CD4-positive, alpha-beta T cell treated with Interleukin-17A for 4 hours (primary cell): Measurements from ENCODE around the gene DUOX1.
"Not testable (repeated sequence)": the region's sequence is repeated elsewhere in the genome, so short reads cannot be mapped to it uniquely, and the experiment has no call there.

Experiments used
- DNase-seq: peaks from one replicate; pipeline ENCODE4 v3.0.0-alpha.2; 2020; ENCODE audit warnings: mixed read lengths

DUOX1 gene

DNA sequence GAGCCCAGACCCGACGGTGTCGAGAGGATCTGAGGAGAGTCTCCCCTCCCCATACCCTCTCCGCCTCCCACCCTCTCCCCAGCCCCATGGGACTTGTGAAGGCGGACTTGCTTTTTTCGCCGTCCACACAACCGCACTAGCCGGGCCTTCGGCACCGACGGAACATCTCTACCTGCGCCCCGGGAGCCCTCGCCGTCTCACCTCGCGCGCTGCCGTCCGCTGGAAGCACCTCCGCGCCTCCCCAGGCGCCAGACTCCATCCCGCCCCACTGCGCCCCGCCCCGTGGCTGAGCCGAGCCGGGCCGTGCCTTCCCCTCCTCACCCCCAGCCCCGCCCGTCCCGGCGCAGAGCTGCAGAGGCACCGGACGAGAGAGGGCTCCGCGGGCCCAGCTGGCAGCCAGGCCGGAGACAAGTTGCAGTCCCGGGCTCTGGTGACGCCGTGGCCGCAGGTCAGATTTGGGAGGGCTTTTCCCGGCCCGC, at the start of gene DUOX1, which contains the start of gene DUOXA1:
DUOX1 (plus strand) TSS at position 344 of the 479 bp plus-strand sequence. CDS start 1,973 bp downstream, outside the sequence.
DUOXA1 (minus strand) TSS at position 229 of the 479 bp plus-strand sequence. CDS start 6,865 bp downstream, outside the sequence.
- peak; percentile 48 for DNase-seq

- DNase-seq: not testable (repeated sequence)
These were observed 49.2 kb upstream of the DUOX1 start for GRCh38 chr15:45080593-45080992.

GRCh38 chr15:45082412-45082811, 47.4 kb upstream of the DUOX1 start:
- DNase-seq: not testable (repeated sequence)

DNA sequence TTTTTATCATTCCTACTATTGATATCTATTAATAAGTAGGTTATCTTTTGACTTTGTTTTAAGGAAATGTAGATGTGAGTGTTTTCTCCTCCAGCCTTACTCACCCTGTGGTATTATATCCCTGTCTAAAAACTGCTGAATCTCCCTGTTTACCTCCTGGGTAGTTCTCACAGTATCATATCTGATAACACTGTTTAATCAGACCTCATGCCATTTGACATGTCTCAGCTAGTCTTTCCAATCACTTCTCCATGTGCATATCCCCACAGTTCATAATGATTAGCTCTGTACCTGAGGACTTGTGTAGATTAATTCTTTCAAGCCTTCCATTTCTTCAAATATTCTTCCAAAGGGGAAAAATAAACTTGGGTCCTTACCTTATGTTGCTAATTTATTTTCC, 46.6 kb upstream of the DUOX1 start:
- no peak for DNase-seq

GRCh38 chr15:45084163-45084562, 45.6 kb upstream of the DUOX1 start:
- DNase-seq: no peak

DNA sequence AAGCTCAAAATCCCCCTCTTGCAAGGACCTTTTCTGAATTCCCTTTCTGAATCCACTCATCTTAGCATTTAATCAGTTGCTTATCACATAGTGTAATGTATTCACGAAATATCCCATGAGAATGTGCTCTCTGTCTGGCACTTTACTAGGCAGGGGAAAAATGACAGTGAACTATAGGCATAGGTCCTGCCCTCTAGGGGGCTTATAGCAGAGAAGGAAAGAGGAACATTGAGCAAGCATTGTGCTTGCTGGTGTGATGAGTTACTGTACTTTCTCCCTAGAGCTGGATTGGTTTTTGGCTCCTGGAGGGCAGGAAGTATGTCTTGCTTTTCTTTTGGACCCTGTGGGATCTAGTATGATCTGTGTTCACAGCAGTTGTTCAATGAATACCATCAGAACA, 42.3 kb upstream of the DUOX1 start:
- DNase-seq: no peak

DNA sequence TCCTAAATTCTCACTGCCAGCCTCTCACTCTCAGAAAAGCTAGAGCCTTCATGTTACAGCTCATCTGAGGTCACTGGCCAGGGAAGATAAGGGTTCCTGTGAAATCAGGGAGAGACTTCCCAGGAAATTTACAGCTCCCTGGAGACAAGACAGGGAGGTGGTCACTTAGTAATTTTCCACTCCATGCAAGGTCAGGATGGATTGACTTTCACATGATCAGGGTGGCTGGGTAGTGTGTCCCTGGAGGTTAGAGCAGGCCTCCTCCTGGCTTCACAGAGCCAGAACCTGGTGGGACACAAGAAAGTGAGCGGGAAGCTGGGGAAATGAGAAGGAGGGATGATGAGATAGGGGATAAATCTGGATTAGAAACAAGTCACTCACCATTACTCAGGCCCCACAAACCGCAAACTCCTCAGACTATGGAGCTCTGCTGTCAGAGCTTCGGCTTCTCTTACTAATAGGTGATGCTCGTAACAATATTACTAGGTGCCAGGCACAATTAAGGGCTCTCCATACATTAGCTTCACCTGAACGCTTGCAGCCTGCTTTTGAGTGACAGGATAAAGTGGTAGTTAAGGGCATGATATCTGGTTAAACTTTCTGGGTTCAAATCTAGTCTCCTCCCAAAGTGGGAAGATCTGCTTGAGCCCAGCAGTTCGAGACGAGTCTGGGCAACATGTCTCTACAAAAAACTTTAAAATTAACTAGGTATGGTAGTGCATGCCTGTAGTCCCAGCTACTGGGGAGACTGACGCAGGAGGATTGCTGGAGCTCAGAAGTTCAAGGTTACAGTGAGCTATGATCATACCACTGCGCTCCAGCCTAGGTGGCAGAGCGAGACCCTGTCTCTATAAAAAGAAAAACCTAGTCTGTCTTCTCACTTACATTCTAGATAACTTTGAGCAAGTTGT, 40.7 kb upstream of the DUOX1 start:
- DNase-seq: no peak

GRCh38 chr15:45089712-45090373, 40.0 kb upstream of the DUOX1 start:
- no peak for DNase-seq

GRCh38 chr15:45091161-45091560, 38.6 kb upstream of the DUOX1 start:
- DNase-seq: no peak

DNA sequence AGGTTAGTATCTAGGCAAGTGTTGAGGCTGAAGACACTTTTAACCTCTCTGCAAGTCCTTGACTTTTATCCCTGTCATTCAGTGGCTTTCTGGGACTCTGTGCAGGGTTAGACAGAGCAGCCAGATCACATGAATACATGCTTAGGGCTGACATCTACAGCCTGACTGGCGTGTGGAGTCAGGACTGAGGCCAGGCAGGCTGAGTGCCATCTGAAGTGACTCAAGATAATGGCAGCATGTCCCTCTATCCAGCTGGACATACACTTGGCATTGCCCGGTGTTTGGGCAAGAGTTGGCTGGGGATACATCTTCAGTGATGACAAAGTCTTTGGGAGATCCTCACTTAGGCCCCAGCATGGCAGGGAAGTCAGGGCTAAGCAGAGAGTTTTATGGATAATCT, 38.2 kb upstream of the DUOX1 start:
- no peak for DNase-seq

DNA sequence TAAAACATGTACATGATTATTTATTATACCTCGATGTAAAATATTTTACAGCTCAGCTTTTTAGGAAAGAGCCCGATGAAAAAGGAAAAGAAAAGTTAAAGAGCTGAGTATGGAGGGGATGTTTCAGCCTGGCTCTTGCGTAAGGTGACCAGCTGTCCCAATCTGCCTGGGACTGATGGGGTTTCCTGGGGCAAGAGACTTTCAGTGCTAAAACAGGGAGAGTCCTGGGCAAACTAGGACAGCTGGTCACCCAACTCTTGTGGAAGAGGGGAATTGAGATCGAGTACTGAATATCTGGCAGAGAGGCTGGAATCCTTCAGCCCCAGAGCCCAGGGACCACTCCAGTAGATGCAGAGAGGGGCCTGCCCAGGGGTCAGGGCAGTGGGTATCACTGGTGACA, 36.8 kb upstream of the DUOX1 start:
- no peak for DNase-seq

GRCh38 chr15:45093622-45094357, 36.0 kb upstream of the DUOX1 start:
- DNase-seq: no peak

- no peak for DNase-seq
These were observed 35.5 kb upstream of the DUOX1 start for GRCh38 chr15:45094358-45094730.

DNA sequence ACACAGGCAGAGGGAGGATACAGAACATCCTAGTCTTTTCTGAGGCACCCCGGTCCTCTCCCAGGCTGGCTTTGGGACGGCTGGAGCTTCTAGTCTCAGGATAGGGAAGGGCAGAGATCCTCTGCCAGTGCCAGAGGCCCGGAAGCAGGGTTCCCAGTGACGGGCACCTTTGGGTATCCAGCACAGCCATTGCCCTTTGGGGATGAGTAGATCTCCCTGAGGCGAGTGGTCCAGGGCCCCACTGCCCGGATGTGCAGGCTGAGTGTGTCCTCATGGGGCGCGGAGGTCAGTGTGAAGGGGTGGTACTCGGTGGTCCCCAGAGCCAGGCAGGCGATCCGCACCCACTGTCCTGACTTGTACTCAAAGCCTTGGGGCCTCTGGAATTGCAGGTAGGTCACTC, 34.1 kb upstream of the DUOX1 start:
- no peak for DNase-seq

- DNase-seq: no peak
These were observed 32.3 kb upstream of the DUOX1 start for GRCh38 chr15:45097466-45097865.

DNA sequence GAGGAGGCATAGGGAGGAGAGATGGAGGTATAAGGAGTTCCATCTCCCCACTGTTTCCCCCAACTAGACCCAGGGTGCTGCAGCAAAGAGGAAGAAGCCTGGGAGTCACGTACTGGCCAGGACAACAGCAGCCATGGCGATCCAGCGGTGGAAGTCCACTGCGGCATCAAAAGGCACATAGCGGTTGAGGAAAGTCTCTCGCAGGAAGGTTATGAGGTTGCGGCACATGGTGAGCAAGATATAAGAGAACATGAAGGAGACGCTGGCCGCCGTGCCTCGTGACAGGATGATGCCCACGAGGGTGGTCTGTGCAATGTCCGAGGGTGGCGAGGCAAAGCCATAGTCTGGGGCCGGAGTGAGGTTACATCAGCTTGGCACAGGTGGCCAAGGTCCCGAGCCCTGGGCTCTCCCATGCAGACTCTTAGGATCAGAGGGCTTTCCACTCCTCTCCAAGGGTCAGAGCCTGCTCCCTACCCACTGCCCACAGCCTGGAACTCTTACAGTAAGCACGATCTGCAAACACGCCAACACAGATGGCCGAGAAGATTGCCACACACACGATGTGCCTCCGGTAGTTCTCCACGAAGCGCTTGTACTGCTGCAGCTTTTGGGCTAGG, 30.1 kb upstream of the DUOX1 start:
- DNase-seq: no peak

- no peak for DNase-seq
These were observed 28.7 kb upstream of the DUOX1 start for GRCh38 chr15:45100884-45101625.

- no peak for DNase-seq
These were observed 28.0 kb upstream of the DUOX1 start for GRCh38 chr15:45101749-45102148.

GRCh38 chr15:45102226-45102625, 27.6 kb upstream of the DUOX1 start:
- DNase-seq: no peak

GRCh38 chr15:45104170-45104569, 25.6 kb upstream of the DUOX1 start:
- DNase-seq: not testable (repeated sequence)

DNA sequence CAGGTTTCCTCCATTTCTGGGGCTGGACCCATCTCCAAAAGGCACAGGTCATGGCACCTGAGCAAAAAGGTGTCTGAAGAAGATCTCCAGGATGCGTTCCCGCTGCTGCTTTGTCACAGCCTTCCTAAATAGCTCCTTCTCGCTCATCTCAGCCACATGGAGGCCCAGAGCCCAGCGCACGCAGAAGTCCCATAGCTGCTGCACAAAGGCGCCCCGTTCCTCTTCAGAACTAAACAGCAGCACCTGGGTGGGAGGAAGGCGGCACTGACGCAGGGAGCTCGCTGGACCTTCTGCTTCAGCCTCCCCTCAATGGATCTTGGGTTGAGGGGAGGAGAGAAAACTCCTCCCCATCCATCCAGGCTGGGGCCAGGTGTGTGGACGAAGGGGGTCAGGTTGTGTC, 24.2 kb upstream of the DUOX1 start:
- DNase-seq: no peak
